ENCODE results near the gene FEZ2. TPM values are rescaled to one million over a fixed set of nuclear protein-coding genes. Genes with fewer than 3 reads are reported as not detected.

FEZ2 gene
- total and polyA plus RNA-seq, 9 of the 15 experiments (the other 6 are each of a cell fraction or from before 2014, with no cell fraction given), result 9.9 to 35.5 (median 20.1) TPM

DNA sequence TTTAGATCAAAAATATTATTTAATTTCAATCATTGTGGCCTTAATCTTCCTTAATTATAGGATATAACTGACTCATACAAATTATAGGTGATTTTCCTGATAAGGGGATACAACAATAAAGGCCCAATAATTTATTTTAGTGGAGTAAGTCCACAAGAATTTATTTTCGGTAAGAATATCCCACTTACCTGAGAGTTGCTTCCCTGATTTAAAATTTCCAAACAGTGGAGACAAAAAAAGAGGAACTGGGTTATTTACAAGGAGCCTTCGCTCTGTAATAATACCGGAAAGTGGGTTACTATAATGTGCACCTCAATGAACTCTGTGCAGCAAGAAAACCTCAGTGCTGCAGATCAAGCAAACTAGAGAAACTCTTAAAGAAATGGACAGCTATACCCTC is 42.2 kb downstream of the FEZ2 start:
- in situ Hi-C loops (cut with MboI) (no loop called here), intact Hi-C loops (cut with micrococcal nuclease) (no loop called here)
- DNase-seq (ENCODE audit: extremely low read depth in 1 of 4, low spot score in 3 of 4) (no peak), ATAC-seq (no peak), FAIRE-seq (no peak)
- no peak overlapping the region for H3K27ac ChIP-seq (ENCODE audit: extremely low read depth, low read depth, low read length)
- WGBS (ENCODE audit: insufficient coverage, low coverage, missing lambda C conversion rate), result 90% methylated on average over 3 of the region's 3 CpGs
- H3K79me2 ChIP-seq (ENCODE audit: control insufficient read depth, insufficient read depth, low read length), result no peaks in the 10 kb centered on the region
- H3K9ac ChIP-seq (ENCODE audit: insufficient read depth in 1 of 2, low read depth in 2 of 2, low read length in 2 of 2), result no peak overlapping the region
- H3K9me3 ChIP-seq (replicated peaks; ENCODE audit: control insufficient read depth, insufficient read depth, low read depth, low read length), result no peaks in the 10 kb centered on the region
- BruUV-seq (replicated peaks), result no TSS peak
- no peaks in the 10 kb centered on the region for H4K20me1 ChIP-seq (replicated peaks; ENCODE audit: control insufficient read depth, insufficient read depth, low read length)
- peaks cover 19% of the 10 kb centered on the region; the same call in 1 of the 3 replicates for H3K36me3 ChIP-seq (ENCODE audit: control insufficient read depth, insufficient read depth, low read length)
- no peak overlapping the region for H2AFZ ChIP-seq (ENCODE audit: low read depth, low read length)
- TF ChIP-seq, protein P1, sequence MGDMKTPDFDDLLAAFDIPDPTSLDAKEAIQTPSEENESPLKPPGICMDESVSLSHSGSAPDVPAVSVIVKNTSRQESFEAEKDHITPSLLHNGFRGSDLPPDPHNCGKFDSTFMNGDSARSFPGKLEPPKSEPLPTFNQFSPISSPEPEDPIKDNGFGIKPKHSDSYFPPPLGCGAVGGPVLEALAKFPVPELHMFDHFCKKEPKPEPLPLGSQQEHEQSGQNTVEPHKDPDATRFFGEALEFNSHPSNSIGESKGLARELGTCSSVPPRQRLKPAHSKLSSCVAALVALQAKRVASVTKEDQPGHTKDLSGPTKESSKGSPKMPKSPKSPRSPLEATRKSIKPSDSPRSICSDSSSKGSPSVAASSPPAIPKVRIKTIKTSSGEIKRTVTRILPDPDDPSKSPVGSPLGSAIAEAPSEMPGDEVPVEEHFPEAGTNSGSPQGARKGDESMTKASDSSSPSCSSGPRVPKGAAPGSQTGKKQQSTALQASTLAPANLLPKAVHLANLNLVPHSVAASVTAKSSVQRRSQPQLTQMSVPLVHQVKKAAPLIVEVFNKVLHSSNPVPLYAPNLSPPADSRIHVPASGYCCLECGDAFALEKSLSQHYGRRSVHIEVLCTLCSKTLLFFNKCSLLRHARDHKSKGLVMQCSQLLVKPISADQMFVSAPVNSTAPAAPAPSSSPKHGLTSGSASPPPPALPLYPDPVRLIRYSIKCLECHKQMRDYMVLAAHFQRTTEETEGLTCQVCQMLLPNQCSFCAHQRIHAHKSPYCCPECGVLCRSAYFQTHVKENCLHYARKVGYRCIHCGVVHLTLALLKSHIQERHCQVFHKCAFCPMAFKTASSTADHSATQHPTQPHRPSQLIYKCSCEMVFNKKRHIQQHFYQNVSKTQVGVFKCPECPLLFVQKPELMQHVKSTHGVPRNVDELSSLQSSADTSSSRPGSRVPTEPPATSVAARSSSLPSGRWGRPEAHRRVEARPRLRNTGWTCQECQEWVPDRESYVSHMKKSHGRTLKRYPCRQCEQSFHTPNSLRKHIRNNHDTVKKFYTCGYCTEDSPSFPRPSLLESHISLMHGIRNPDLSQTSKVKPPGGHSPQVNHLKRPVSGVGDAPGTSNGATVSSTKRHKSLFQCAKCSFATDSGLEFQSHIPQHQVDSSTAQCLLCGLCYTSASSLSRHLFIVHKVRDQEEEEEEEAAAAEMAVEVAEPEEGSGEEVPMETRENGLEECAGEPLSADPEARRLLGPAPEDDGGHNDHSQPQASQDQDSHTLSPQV (IDR thresholded peaks at IDR 0.05), result no peak
- TF ChIP-seq SPI1 (IDR thresholded peaks at IDR 0.05; ENCODE audit: borderline replicate concordance, low read depth, low read length) (peak; percentile 67), CLOCK (CRISPR knock-in tag; IDR thresholded peaks at IDR 0.05; ENCODE audit: borderline replicate concordance) (no peak), CCAR2 (IDR thresholded peaks at IDR 0.05; ENCODE audit: low read depth, low read length) (no peak)
- H3K4me1 ChIP-seq (replicated peaks in 1 of 2; ENCODE audit: control insufficient read depth in 2 of 2, insufficient read depth in 2 of 2, low read length in 2 of 2), result no peaks in the 10 kb centered on the region
- no peaks in the 10 kb centered on the region for H3K9me1 ChIP-seq (ENCODE audit: control insufficient read depth, insufficient read depth, low read length)
- no peak overlapping the region for H3K4me2 ChIP-seq (ENCODE audit: insufficient read depth, low read length)
- CTCF ChIA-PET (ENCODE audit: low intra/inter-chr PET ratio), result no interaction called here
- H3K27me3 ChIP-seq (ENCODE audit: control insufficient read depth in 2 of 2, insufficient read depth in 2 of 2, low read length in 2 of 2), result no peaks in the 10 kb centered on the region
- H3K4me3 ChIP-seq, result no peak overlapping the region
- POLR2A ChIA-PET, result interaction anchor here (0.6 kb wide), 1 partner anchor 35 kb away, joined by 3 read pairs; no protein-coding TSS in a partner anchor

Measured in K562 (cell line).